Dermis microvascular lymphatic vessel endothelial cell (primary cell): ENCODE measurements around the gene LGALS3BP. TPM values are rescaled to one million over a fixed set of nuclear protein-coding genes. Genes with fewer than 3 reads are reported as not detected.

Experiments used
- DNase-seq, 2 donors: peaks; one replicate each; pipeline versions ENCODE4 v3.0.0 to v3.0.0-alpha.2; 2010; ENCODE audit warnings: low read depth in 2 of 2
- total RNA-seq: library from RNA; depleted of rRNA; stranded (reverse); fragments of >200 nt; gene quantifications from 2 replicates; pipeline ENCODE4 v1.2.1, GENCODE V29; 2014

LGALS3BP gene
- total RNA-seq, 1 donor from 2014 or later, result 1.4 TPM

DNA sequence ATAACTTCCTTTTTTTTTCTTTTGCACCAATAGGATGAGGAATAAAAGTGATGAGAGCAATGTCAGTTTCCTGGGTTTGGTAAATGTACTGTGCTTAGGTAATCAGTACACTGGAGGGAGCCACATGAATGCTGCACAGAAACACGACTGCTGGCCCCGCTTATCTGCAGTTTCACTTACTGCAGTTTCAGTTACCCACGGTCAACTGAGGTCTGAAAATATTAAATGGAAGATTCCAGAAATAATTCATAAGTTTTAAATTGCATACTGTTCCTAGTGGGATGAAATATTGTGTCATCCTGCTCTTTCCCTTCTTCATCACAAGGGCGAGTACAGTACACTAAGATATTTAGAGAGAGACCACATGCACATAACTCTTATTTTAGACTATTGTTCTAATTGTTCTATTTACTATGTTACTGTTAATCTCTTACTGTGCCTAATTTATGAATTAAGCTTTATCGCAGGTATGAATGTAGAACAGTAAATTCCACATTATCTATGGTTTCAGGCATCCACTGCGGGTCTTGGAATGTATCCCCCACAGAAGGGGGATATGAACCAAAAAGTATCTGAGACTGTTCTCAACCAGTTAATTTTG, 6.4 kb upstream of the LGALS3BP start:
- peak; percentile 75 to 83 for DNase-seq

GRCh38 chr17:78985395-78985794, 5.7 kb upstream of the LGALS3BP start:
- no peak for DNase-seq

DNA sequence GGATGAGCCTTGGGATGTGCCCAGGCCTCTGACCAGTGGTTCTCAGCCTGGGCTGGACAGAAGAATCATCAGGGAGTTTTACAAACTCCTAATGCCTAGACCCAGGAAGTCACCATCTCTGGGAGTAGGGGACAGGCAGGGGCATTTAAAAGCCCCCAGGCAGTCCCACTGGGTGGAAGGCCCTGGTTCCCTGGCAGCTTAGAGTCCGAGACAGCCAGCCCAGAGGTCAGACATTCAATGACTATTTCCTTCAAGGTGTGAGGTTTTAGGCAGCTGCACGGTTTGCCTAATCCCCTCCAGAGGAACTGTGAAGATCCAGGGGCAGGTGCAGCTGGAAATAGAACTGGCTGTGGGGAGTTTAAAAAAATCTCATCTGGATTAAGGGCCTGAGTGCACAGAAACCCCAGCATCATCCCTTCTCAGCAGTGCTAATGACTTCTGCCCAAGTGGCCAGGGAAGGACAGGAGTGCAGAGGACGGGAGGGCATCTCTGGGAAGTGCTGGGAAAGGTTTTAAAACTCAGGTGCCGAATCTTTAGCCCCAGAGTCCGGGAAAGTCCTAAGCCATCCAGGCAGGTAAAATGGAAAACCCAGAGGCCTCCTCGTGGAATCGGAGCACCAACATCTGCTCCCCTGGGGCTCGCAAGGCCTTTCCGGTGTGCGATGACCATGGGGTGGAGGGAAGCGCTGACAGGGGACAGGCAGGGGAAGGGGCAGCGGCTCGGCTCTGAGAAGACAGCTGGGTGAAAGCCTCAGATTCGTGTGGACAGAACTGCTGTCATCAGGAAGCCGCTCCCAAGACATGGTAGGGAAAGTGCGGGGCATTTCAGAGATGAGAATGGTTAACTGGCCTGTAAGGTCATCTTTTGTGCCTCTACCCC, 1.5 kb upstream of the LGALS3BP start:
- no peak for DNase-seq

DNA sequence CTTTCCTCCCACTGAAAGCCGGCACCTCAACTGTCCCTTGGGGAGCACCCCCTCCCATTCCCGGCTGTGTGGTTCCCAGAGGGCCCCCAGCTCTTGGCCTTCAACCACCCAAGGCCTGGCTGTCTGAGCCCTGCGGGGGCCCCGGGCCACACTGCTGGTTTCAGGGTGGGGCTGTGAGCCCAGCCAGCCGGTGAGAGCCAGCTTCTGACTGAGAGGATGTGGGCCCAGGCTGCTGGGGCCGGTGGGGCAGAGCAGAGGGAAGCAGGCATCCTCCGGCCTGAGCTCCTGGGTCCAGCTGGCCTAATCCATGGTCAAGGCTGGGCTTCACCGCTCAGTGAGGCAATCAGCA, 875 bp upstream of the LGALS3BP start:
- no peak for DNase-seq

DNA sequence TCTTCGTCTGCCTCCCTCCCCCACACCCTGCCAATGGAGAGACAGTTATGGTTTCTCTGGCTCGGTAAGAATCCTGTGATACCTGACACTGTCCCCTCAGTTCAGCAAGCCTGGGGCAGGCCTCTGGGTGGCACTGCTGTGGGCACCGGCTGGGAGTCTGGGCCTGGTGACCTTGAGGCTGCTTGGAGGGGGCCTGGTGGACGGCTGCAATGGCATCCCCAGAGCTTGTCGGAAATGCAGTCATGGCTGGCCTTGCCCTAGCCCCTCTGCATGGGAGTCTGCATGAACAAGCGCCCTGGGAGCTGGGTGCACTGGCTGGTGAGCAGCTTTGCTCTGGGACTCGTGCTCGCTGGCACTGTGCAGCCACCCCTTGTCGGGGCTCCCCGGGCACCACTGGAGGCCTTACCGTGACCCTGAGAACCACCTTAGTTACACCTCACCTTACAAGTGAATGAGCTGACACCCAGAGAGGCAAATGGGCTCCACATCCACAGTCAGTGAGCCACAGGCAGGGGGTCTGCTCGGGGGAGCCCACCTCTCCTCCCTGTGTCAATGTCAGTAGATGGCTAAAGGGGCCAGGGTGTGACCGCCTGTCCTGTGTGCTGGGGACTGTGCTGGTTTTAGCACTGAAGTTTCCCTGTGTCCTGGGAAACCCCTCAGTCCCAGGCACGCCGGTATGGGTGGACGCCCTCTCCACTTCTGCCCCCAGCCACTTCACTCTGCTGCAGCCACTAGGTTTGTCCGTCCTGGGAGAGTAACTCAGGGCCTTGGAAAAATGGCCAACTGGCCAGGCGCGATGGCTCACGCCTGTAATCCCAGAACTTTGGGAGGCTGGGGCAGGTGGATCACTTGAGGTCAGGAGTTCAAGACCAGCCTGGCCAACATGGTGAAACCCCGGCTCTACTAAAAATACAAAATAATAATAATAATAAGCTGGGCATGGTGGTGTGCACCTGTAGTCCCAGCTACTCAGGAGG, 1.4 kb downstream of the LGALS3BP start:
- DNase-seq, result no peak

- DNase-seq, result no peak
Measured at GRCh38 chr17:78977681-78977943, 2.1 kb downstream of the LGALS3BP start.

GRCh38 chr17:78976907-78977680, 2.6 kb downstream of the LGALS3BP start:
- DNase-seq, result no peak

- peak; percentile 63 to 70 for DNase-seq
Measured at GRCh38 chr17:78974635-78975591, 4.8 kb downstream of the LGALS3BP start.

GRCh38 chr17:78973792-78974520, 5.8 kb downstream of the LGALS3BP start:
- DNase-seq, result no peak

- DNase-seq, result no peak
Measured at GRCh38 chr17:78973196-78973595, 6.5 kb downstream of the LGALS3BP start.

- DNase-seq, result no peak
Measured at GRCh38 chr17:78972507-78973105, 7.1 kb downstream of the LGALS3BP start.

- no peak for DNase-seq
Measured at GRCh38 chr17:78971756-78972506, 7.8 kb downstream of the LGALS3BP start.

- peak; percentile 60 to 82 for DNase-seq
Measured at GRCh38 chr17:78970834-78971755, 8.6 kb downstream of the LGALS3BP start.

- DNase-seq, result no peak
Measured at GRCh38 chr17:78969865-78970264, 9.9 kb downstream of the LGALS3BP start.

GRCh38 chr17:78967782-78968362, 11.9 kb downstream of the LGALS3BP start:
- DNase-seq, result no peak

GRCh38 chr17:78966910-78967600, 12.7 kb downstream of the LGALS3BP start:
- no peak for DNase-seq
